T47D (cell line): Measurements from ENCODE around the gene SAXO1.
"Not testable (repeated sequence)": the region's sequence is repeated elsewhere in the genome, so short reads cannot be mapped to it uniquely, and the experiment has no call there.

ENCODE experiments used
- DNase-seq, 2 experiments: peaks; one replicate each; pipeline versions ENCODE4 v3.0.0 to v3.0.0-alpha.2; 2011 to 2012; ENCODE audit warnings: low read depth in 1 of 2, low spot score in 1 of 2
- JUND ChIP-seq: IDR thresholded peaks from 2 replicates; pipeline ENCODE4 v1.6.1; 2012; ENCODE audit warnings: low read depth
- in situ Hi-C: cut with HindIII; loops from 2 replicates; pipeline ENCODE4 v1.10.0; 2016; ENCODE audit warnings: low sequenced_read_pairs, low pct_unique_long_range_greater_than_20kb

Gene SAXO1

GRCh38 chr9:19027825-19028224 is 5.2 kb downstream of the SAXO1 start:
- DNase-seq: no peak
- in situ Hi-C loops: no loop called here
- TF ChIP-seq JUND: no peak

GRCh38 chr9:19026375-19026774 is 6.6 kb downstream of the SAXO1 start:
- in situ Hi-C loops: no loop called here
- no peak for TF ChIP-seq JUND
- no peak for DNase-seq

GRCh38 chr9:19023078-19023477 is 9.9 kb downstream of the SAXO1 start:
- DNase-seq: no peak
- no peak for TF ChIP-seq JUND
- in situ Hi-C loops: no loop called here

GRCh38 chr9:19022206-19022605 is 10.8 kb downstream of the SAXO1 start:
- in situ Hi-C loops: no loop called here
- DNase-seq: no peak
- TF ChIP-seq JUND: no peak

- DNase-seq, in situ Hi-C loops: not testable (repeated sequence)
Observed at GRCh38 chr9:19021649-19022048, 11.4 kb downstream of the SAXO1 start.

GRCh38 chr9:19020886-19021455 is 12.0 kb downstream of the SAXO1 start:
- TF ChIP-seq JUND: no peak
- no peak for DNase-seq
- in situ Hi-C loops: no loop called here

- no peak for TF ChIP-seq JUND
- in situ Hi-C loops: no loop called here
- no peak for DNase-seq
Observed at GRCh38 chr9:19018201-19018600, 14.8 kb downstream of the SAXO1 start.

GRCh38 chr9:19009391-19009965 is 23.5 kb downstream of the SAXO1 start:
- in situ Hi-C loops: no loop called here
- DNase-seq: no peak
- TF ChIP-seq JUND: no peak

- in situ Hi-C loops: no loop called here
- no peak for DNase-seq
- no peak for TF ChIP-seq JUND
Observed at GRCh38 chr9:19000133-19000532, 32.9 kb downstream of the SAXO1 start.

- in situ Hi-C loops: no loop called here
- TF ChIP-seq JUND: no peak
- DNase-seq: no peak
Observed at GRCh38 chr9:18999173-18999785, 33.7 kb downstream of the SAXO1 start.

GRCh38 chr9:18997151-18997550 is 35.9 kb downstream of the SAXO1 start:
- in situ Hi-C loops: no loop called here
- DNase-seq: no peak
- no peak for TF ChIP-seq JUND

- in situ Hi-C loops: no loop called here
- DNase-seq: no peak
- TF ChIP-seq JUND: no peak
Observed at GRCh38 chr9:18996211-18996610, 36.8 kb downstream of the SAXO1 start.

- DNase-seq: no peak
- in situ Hi-C loops: no loop called here
- TF ChIP-seq JUND: no peak
Observed at GRCh38 chr9:18994263-18994916, 38.6 kb downstream of the SAXO1 start.

- DNase-seq, in situ Hi-C loops: not testable (repeated sequence)
Observed at GRCh38 chr9:18991197-18991596, 41.8 kb downstream of the SAXO1 start.
